GM18508 (cell line): Measurements from ENCODE around the gene TMEM135.
"Not testable (repeated sequence)": the region's sequence is repeated elsewhere in the genome, so short reads cannot be mapped to it uniquely, and the experiment has no call there.

Experiments
- ATAC-seq: cut with Tn5 transposase; IDR thresholded peaks from one replicate; pipeline ENCODE4 v1.9.1; 2021; ENCODE audit warnings: moderate number of reproducible peaks; ENCODE audit not compliant: insufficient read depth, unreplicated experiment

The TMEM135 gene

DNA sequence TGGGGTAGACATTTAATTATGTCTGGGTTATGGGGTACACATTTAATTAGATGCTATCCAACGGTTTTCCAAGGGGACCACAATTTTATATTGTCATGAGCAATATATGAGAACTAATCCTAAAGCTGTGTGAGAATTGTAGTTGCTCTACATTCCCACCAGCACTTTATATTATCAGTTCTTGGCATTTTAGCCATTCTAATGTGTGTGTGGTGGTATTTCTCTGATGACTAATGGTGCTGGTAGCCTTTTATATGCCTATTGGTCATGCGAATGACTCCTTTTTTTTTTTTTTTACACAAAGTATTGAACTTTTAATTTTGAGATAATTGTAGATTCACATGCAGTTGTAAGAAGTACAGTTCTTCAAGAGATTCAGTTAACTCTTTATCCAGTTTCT lies 26.2 kb downstream of the TMEM135 start:
- ATAC-seq = no peak

- no peak for ATAC-seq
Observed at GRCh38 chr11:87072787-87073186, 35.1 kb downstream of the TMEM135 start.

- no peak for ATAC-seq
Observed at GRCh38 chr11:87076260-87076783, 38.6 kb downstream of the TMEM135 start.

- ATAC-seq = no peak
Observed at GRCh38 chr11:87076874-87077429, 39.2 kb downstream of the TMEM135 start.

- no peak for ATAC-seq
Observed at GRCh38 chr11:87081358-87081757, 43.6 kb downstream of the TMEM135 start.

DNA sequence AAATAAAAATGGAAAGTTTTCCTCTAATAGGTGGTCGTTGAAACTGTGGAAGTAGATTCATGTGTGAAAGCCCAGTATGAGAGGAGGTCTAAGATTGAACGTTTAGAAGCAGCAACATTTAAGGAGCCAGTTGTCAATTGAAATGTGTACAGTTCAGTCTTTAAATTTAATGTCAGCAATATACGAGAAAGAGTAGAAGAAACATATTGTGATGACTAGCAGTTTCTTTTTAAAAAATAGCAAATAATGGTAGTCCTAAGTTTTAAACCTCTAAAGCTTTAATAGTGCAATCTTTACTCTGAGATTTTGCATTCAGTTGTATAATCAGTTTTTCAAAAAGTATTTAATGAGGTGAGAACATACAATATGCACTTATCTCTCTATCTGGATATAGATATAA lies 44.9 kb downstream of the TMEM135 start:
- no peak for ATAC-seq

DNA sequence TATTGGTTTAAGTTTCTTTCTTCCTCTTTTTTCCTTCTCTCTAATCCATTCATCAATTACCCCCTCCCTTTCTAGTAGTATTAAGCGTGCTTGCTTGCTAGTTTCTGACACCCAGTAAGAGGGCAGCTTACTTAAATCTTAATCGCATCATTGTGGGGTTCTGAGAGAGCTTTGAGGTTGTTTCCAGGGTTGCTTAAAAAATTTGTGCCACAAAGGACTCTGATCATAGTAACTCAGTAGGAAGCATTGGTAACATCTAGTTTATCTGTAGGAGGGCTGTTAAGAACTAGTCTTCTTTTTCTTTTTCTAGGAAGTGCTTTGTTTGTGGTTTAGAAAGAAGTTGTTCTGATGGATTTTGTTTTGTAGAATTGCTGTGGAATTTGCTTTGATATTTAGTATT lies 45.3 kb downstream of the TMEM135 start:
- no peak for ATAC-seq

- ATAC-seq = no peak
Observed at GRCh38 chr11:87092159-87092558, 54.4 kb downstream of the TMEM135 start.

GRCh38 chr11:87092567-87092966 lies 54.8 kb downstream of the TMEM135 start:
- ATAC-seq = no peak

- ATAC-seq = no peak
Observed at GRCh38 chr11:87097582-87097981, 59.8 kb downstream of the TMEM135 start.

DNA sequence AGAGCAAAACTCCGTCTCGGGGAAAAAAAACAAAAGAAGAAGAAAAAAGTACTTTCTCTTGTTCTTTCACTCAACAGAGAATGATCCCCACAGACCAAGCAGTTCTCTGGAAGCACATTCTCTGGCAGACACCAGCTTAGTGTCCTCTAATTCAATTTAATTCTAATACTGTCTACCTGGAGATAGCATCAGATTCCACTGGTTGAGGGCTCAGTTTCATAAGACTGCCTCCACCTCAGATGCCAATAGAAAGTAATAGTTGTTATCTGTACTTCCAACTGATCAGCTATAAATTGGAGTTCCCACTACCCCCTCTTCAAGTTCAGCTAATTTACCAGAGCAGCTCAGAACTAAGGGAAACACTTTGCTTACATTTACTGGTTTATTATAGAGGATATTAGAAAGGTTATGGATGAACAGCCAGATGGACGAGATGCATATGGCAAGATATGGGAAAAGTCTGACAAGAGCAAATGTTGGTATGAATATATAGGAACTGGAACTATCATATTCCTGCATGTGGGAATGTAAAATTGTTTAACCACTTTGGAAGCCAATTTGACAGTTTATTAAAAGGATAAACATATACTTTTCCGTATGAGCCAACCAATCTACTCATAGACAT lies 64.3 kb downstream of the TMEM135 start:
- no peak for ATAC-seq

DNA sequence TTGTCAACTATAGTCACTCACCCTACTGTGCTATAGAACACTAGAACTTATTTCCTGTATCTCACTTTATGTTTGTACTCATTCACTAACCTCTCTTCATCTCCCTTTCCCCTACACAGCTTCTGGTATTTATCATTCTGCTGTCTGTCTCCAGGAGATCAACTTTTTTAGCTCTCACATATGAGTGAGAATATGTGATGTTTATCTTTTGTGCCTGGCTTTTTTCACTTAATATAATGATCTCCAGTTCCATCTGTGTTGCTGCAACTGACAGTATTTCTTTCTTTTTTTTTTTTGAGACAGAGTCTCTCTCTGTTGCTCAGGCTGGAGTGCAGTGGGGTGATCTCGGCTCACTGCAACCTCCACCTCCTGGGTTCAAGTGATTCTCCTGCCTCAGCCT lies 68.1 kb downstream of the TMEM135 start:
- not testable (repeated sequence) for ATAC-seq

GRCh38 chr11:87107379-87107778 lies 69.6 kb downstream of the TMEM135 start:
- not testable (repeated sequence) for ATAC-seq

GRCh38 chr11:87110443-87111131 lies 72.9 kb downstream of the TMEM135 start:
- no peak for ATAC-seq

DNA sequence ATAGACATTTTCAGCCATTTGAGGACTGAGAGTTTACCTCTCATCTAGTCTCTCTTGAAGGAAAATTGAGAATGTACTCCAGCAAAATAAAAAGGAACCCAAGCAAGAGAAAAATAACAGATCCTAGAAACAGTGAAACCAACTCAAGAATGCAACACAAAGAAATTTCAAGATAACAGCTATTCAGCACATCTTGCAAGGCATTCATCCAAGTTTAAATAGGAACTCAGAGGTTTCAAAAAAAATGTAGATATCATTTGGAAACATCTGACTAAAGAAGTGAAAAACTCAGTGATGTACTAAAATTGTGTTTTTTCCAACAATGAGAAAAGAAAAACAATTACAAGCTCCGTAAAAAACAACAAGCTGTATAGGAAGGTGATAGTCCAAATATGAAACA lies 76.4 kb downstream of the TMEM135 start:
- ATAC-seq = no peak

- no peak for ATAC-seq
Observed at GRCh38 chr11:87116185-87116584, 78.5 kb downstream of the TMEM135 start.

GRCh38 chr11:87120937-87121336 lies 83.2 kb downstream of the TMEM135 start:
- no peak for ATAC-seq

DNA sequence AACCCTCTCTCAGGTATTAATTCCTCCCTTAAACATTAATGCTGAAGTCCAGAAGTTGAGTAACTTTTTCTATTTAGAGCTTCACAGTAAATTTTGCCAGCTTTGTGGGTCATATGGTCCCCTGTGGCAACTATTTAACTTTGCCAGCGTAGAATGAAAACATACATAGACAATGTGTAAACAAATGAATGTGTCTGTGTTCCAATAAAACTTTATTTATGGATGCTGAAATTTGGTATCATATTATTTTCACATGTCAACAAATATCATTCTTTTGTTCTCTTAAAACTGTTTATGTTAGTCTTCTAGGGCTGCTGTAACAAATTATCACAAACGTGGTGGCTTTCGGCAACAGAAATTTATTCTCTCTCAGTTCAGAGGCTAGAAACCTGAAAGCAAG lies 85.1 kb downstream of the TMEM135 start:
- no peak for ATAC-seq

DNA sequence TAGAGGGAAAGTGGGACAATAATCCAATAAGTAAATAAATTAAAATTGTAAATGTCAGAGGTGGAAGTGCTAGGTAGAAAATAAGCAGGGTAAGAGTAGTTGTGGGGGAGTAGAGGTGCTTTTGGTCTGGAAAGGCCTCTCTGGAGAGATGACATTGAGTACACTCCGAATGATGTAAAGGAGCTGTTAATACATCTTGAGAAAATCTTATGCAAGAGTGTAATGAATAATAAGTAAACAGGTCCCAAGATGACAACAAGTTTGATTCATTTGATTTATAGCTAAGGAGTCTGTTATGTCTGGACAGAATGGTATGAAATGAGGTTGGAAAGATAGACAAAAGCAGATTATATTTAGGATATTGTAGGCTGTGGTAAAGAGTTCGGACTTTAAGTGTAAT lies 87.5 kb downstream of the TMEM135 start:
- no peak for ATAC-seq

GRCh38 chr11:87127101-87127500 lies 89.4 kb downstream of the TMEM135 start:
- ATAC-seq = no peak

DNA sequence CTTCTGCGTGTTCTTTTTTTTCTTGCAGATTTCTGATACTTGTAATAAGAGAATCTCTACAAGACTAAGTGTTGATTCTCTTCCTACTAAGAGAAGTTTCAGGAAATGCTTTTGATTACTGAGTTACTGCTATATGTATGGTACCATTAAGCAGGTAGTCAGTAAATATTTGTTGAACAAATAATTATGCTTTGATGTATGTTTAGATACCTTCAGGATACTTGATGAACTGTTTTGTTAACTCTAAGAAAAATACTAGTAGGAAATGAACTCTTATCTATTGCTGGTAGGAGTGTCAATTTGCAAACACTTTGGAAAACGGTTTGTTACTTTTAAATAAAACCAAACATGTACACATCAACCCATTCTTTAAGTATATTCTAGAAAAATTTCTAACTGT lies 90.6 kb downstream of the TMEM135 start:
- no peak for ATAC-seq
